Caco-2 (cell line): ENCODE results near the gene CBFA2T2. TPM values are rescaled to one million over a fixed set of nuclear protein-coding genes. Genes with fewer than 3 reads are reported as not detected.
A peak's percentile ranks its signal among the peaks of the same experiment; 100 is the strongest.

Experiments used
- BruUV-seq: library from RNA; stranded (reverse); fragments of 400-500 nt; replicated peaks from 2 replicates; lab custom pipeline; 2021; lab: Mats Ljungman, UMichigan
- CTCF ChIA-PET: fragments of 300-600 bp; sonication (Branson Sonifier 250); formaldehyde crosslinking; loops from one replicate; lab custom pipeline; 2022; ENCODE audit warnings: antibody characterized with exemption; lab: Charles Lee
- POLR2A ChIA-PET: fragments of 300-600 bp; sonication (Branson Sonifier 250); formaldehyde crosslinking; loops from one replicate; lab custom pipeline; 2022; ENCODE audit warnings: antibody characterized with exemption; lab: Charles Lee
- DNase-seq, 2 experiments: peaks; one replicate each; pipeline versions ENCODE4 v3.0.0 to v3.0.0-alpha.2; 2020 to 2022
- H3K27me3 ChIP-seq: replicated peaks from 2 replicates; pipeline ENCODE4 v1.6.0; 2011; ENCODE audit warnings: low read length; ENCODE audit not compliant: control insufficient read depth, insufficient read depth
- H3K36me3 ChIP-seq: 2 replicates; pipeline ENCODE4 v1.5.1; 2011; ENCODE audit warnings: low read length; ENCODE audit not compliant: control insufficient read depth, insufficient read depth
- H3K4me1 ChIP-seq: fragments of 250-450 bp; sonication (Bioruptor Pico); 2 replicates; pipeline ENCODE4 v1.5.1; 2020; ENCODE audit warnings: mild to moderate bottlenecking
- H3K4me3 ChIP-seq: 2 replicates; pipeline ENCODE4 v1.5.1; 2011; ENCODE audit warnings: low read depth, mild to moderate bottlenecking, control low read depth, low read length
- H3K9me3 ChIP-seq: fragments of 250-450 bp; sonication (Bioruptor Pico); 2 replicates; pipeline ENCODE4 v1.5.1; 2020; ENCODE audit warnings: mild to moderate bottlenecking, moderate library complexity
- H3K27ac Mint-ChIP-seq: one replicate; pipeline ENCODE4 v1.8.0; 2022; ENCODE audit warnings: mixed read lengths; ENCODE audit not compliant: unreplicated experiment
- H3K27me3 Mint-ChIP-seq: one replicate; pipeline ENCODE4 v1.8.0; 2022; ENCODE audit warnings: mixed read lengths; ENCODE audit not compliant: insufficient read depth, unreplicated experiment
- H3K36me3 Mint-ChIP-seq: one replicate; pipeline ENCODE4 v1.8.0; 2022; ENCODE audit warnings: mild to moderate bottlenecking, mixed read lengths; ENCODE audit not compliant: insufficient read depth, unreplicated experiment
- H3K4me1 Mint-ChIP-seq: one replicate; pipeline ENCODE4 v1.8.0; 2022; ENCODE audit warnings: low read depth, mixed read lengths; ENCODE audit not compliant: unreplicated experiment
- H3K4me3 Mint-ChIP-seq: one replicate; pipeline ENCODE4 v1.8.0; 2022; ENCODE audit warnings: mild to moderate bottlenecking, moderate library complexity, mixed read lengths; ENCODE audit not compliant: unreplicated experiment
- H3K9me3 Mint-ChIP-seq: one replicate; pipeline ENCODE4 v1.8.0; 2022; ENCODE audit warnings: mixed read lengths; ENCODE audit not compliant: unreplicated experiment
- intact Hi-C: fragments of 100-400 bp; cut with micrococcal nuclease; formaldehyde crosslinking; loops from one replicate; pipeline ENCODE4 v1.10.0; 2022; ENCODE audit not compliant: unreplicated experiment
- total RNA-seq: library from RNA; stranded (reverse); gene quantifications from 2 replicates; pipeline ENCODE4 v1.2.3, GENCODE V29; 2022
- TF ChIP-seq, protein P1 (sequence below), 2 experiments: fragments of 200-600 bp in 1 of 2; IDR thresholded peaks; 1 replicate in 1 of 2; 2 replicates in 1 of 2; pipeline versions ENCODE4 v1.5.1 to v1.8.0; 2011 to 2022; ENCODE audit warnings: antibody characterized with exemption in 1 of 2, control low read depth in 1 of 2, inconsistent platforms in 1 of 2, low read depth in 1 of 2, low read length in 1 of 2, mild to moderate bottlenecking in 1 of 2, moderate library complexity in 1 of 2; ENCODE audit not compliant: insufficient read depth in 1 of 2, severe bottlenecking in 1 of 2, unreplicated experiment in 1 of 2

Gene CBFA2T2
- total RNA-seq, 1 experiment from 2014 or later: 30.6 TPM

DNA sequence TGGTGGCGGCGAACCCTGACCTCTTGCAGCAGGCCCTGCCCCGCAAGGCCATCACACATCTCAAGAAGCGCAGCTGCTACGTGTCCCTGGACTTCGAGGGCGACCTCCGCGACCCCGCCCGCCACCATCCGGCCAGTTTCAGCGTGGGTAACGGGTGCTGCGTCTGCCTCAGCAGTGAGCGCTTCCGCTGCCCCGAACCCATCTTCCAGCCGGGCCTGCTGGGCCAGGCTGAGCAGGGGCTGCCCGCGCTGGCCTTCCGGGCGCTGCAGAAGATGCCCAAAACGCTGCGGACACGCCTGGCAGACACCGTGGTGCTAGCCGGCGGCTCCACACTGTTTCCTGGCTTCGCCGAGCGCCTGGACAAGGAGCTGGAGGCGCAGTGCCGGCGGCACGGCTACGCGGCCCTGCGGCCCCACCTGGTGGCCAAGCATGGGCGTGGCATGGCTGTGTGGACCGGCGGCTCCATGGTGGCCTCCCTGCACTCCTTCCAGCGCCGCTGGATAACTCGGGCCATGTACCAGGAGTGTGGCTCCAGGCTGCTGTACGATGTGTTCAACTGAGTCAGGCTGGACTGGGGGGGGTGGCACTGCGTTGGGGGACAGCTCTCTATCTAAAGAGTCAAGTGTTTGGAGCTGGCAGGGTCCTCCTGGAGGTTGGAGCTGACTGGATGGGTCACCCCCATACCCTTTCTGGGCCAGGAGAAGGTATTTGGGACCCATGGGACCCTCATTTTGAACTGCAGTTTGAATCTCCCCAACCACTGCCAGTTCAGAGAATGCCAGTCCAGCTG, 178.0 kb downstream of the CBFA2T2 start:
- TF ChIP-seq, protein P1, sequence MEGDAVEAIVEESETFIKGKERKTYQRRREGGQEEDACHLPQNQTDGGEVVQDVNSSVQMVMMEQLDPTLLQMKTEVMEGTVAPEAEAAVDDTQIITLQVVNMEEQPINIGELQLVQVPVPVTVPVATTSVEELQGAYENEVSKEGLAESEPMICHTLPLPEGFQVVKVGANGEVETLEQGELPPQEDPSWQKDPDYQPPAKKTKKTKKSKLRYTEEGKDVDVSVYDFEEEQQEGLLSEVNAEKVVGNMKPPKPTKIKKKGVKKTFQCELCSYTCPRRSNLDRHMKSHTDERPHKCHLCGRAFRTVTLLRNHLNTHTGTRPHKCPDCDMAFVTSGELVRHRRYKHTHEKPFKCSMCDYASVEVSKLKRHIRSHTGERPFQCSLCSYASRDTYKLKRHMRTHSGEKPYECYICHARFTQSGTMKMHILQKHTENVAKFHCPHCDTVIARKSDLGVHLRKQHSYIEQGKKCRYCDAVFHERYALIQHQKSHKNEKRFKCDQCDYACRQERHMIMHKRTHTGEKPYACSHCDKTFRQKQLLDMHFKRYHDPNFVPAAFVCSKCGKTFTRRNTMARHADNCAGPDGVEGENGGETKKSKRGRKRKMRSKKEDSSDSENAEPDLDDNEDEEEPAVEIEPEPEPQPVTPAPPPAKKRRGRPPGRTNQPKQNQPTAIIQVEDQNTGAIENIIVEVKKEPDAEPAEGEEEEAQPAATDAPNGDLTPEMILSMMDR (IDR thresholded peaks at IDR 0.05; ENCODE audit: insufficient read depth in 1 of 2, low read depth in 1 of 2, low read length in 1 of 2, severe bottlenecking in 1 of 2, unreplicated experiment in 1 of 2): peak; percentile 99
- Mint-ChIP-seq H3K27me3 (no peaks in the 10 kb centered on the region), H3K4me1 (peaks cover 27% of the 10 kb centered on the region), H3K27ac (no peak overlapping the region), H3K36me3 (peaks cover 52% of the 10 kb centered on the region), H3K4me3 (peak overlapping the region; percentile 84), H3K9me3 (no peaks in the 10 kb centered on the region)
- intact Hi-C loops: loop anchor here (2.0 to 5.0 kb wide), 2 partner anchors 19 to 266 kb away; partner anchors contain the start of genes CDK5RAP1 and E2F1
- DNase-seq: peak; percentile 93 to 98
- Histone ChIP-seq H3K4me1 (peaks cover 25% of the 10 kb centered on the region), H3K4me3 (peak overlapping the region; percentile 78), H3K9me3 (no peaks in the 10 kb centered on the region), H3K27me3 (no peaks in the 10 kb centered on the region), H3K36me3 (peaks cover 11% of the 10 kb centered on the region)
- ChIA-PET POLR2A (interaction anchor here (0.6 to 3.0 kb wide), 14 partner anchors 8 to 445 kb away, joined by 3 to 28 read pairs (median 8); partner anchors contain the start of genes CBFA2T2, EIF2S2, PXMP4 and ZNF341), CTCF (interaction anchor here (0.5 to 6.5 kb wide), 22 partner anchors 11 to 405 kb away, joined by 3 to 127 read pairs (median 8); partner anchors contain the start of genes CBFA2T2, CDK5RAP1, PXMP4 and SNTA1)
- BruUV-seq: no TSS peak

DNA sequence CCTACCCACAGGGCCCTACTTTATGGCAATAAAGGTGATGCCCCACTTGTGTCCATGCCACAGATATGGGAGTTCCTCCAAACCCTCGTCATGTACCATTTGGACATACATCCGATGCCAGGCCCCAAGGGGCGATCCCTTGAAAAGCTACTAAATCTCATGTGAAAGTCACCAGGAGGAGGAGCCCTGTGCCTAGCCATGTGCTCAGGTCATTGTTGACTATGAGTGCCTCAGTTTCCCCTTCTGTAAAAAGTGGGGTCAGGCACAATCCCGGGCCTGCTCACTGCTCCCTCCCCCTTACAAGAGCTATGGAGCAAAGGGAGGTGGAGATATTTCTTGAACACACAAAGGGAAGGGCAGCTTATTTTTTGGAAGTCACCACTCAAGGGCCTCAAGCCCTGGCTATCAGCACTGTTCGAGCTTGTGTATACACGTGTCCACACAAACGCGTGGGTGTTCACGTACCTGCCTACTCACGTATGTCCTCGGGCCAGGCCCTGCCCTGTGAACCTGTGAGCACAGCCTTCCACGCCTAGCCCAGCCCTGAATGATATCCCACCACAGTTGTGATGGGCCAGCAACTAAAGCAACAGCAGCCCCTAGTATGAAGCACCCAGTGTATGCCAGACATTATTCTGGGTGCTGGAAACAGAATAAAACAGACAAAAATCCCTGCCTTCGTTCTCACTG, 178.7 kb downstream of the CBFA2T2 start:
- peaks cover 29% of the 10 kb centered on the region for H3K4me1 ChIP-seq
- H3K4me1 Mint-ChIP-seq: peaks cover 34% of the 10 kb centered on the region
- no peak overlapping the region for H3K27ac Mint-ChIP-seq
- H3K27me3 ChIP-seq: no peaks in the 10 kb centered on the region
- H3K27me3 Mint-ChIP-seq: no peaks in the 10 kb centered on the region
- H3K36me3 ChIP-seq: peaks cover 11% of the 10 kb centered on the region
- intact Hi-C loops: loop anchor here (5.0 kb wide), 1 partner anchor 266 kb away; the partner anchor contains the start of gene CDK5RAP1
- peak overlapping the region; percentile 84 for H3K4me3 Mint-ChIP-seq
- POLR2A ChIA-PET: interaction anchor here (0.6 to 3.0 kb wide), 6 partner anchors 14 to 444 kb away, joined by 4 to 28 read pairs (median 16); partner anchors contain the start of genes CBFA2T2, EIF2S2, PXMP4 and ZNF341
- H3K36me3 Mint-ChIP-seq: peaks cover 51% of the 10 kb centered on the region
- no peaks in the 10 kb centered on the region for H3K9me3 Mint-ChIP-seq
- no peak for DNase-seq
- BruUV-seq: no TSS peak
- TF ChIP-seq, protein P1 (IDR thresholded peaks at IDR 0.05; ENCODE audit: insufficient read depth in 1 of 2, low read depth in 1 of 2, low read length in 1 of 2, severe bottlenecking in 1 of 2, unreplicated experiment in 1 of 2): no peak
- H3K9me3 ChIP-seq: no peaks in the 10 kb centered on the region
- no peak overlapping the region; the same call in 1 of the 2 replicates for H3K4me3 ChIP-seq
- CTCF ChIA-PET: interaction anchor here (0.5 to 6.5 kb wide), 18 partner anchors 10 to 406 kb away, joined by 3 to 127 read pairs (median 11); partner anchors contain the start of genes CBFA2T2, CDK5RAP1, PXMP4 and SNTA1
